NB4 (cell line): Measurements from ENCODE around the gene OLFML2A.

Experiments used
- CTCF ChIP-seq: IDR thresholded peaks from one replicate; pipeline ENCODE4 v1.5.1; 2012; ENCODE audit warnings: low read depth, low read length
- MAX ChIP-seq: IDR thresholded peaks from 2 replicates; pipeline ENCODE4 v1.6.1; 2011; ENCODE audit warnings: low read depth, low read length
- MYC ChIP-seq: IDR thresholded peaks from 2 replicates; pipeline ENCODE4 v1.6.1; 2011; ENCODE audit warnings: low read depth, low read length
- POLR2A ChIP-seq: IDR thresholded peaks from 2 replicates; pipeline ENCODE4 v1.6.1; 2011; ENCODE audit warnings: mild to moderate bottlenecking; ENCODE audit not compliant: insufficient read length; ENCODE audit errors: extremely low read depth

GRCh38 chr9:124841075-124841821 is 64.3 kb downstream of the OLFML2A start:
- no peak for TF ChIP-seq CTCF
- no peak for TF ChIP-seq MAX
- no peak for TF ChIP-seq POLR2A
- no peak for TF ChIP-seq MYC
